Peyer's patch (tissue), 4 donors: ENCODE data around the gene PEMT. TPM values are rescaled to one million over a fixed set of nuclear protein-coding genes. Genes with fewer than 3 reads are reported as not detected.

Experiments
- DNase-seq, 3 donors: peaks; one replicate each; pipeline ENCODE4 v3.0.0-alpha.2; 2017 to 2019
- H3K27ac ChIP-seq, 4 donors: fragments of 200-600 bp; sonication (generic); one replicate each; pipeline ENCODE4 v1.5.1; 2016 to 2019
- H3K27me3 ChIP-seq, 2 donors: fragments of 200-600 bp; sonication (generic); one replicate each; pipeline ENCODE4 v1.5.1; 2019
- H3K36me3 ChIP-seq, 3 donors: fragments of 200-600 bp; sonication (generic); one replicate each; pipeline ENCODE4 v1.5.1; 2016 to 2019
- H3K4me1 ChIP-seq, 4 donors: fragments of 200-600 bp; sonication (generic); one replicate each; pipeline ENCODE4 v1.5.1; 2016 to 2019
- H3K4me3 ChIP-seq, 4 donors: fragments of 200-600 bp; sonication (generic); 1 replicate in 3 of 4; 2 replicates in 1 of 4; pipeline ENCODE4 v1.5.1; 2016 to 2019; ENCODE audit warnings: mild to moderate bottlenecking in 1 of 4
- H3K9me3 ChIP-seq, 4 donors: fragments of 200-600 bp; sonication (generic); one replicate each; pipeline ENCODE4 v1.5.1; 2016 to 2019; ENCODE audit warnings: mild to moderate bottlenecking in 1 of 4
- POLR2A ChIP-seq, 2 donors: fragments of 450-650 bp; IDR thresholded peaks; one replicate each; pipeline ENCODE4 v1.5.1; 2017; ENCODE audit warnings: antibody characterized with exemption in 2 of 2, mild to moderate bottlenecking in 2 of 2, moderate library complexity in 2 of 2
- total RNA-seq, 4 donors: library from RNA; depleted of rRNA; stranded (reverse); fragments of >200 nt; gene quantifications; one replicate each; pipeline ENCODE4 v1.1.0, GENCODE V29; 2016
- TF ChIP-seq, protein P1 (sequence below), 6 experiments: fragments of 450-650 bp in 4 of 6; fragments of 200-600 bp in 2 of 6; sonication (generic) in 1 of 6; IDR thresholded peaks; one replicate each; pipeline ENCODE4 v1.5.1; 2017 to 2019; ENCODE audit warnings: antibody characterized with exemption in 6 of 6, mild to moderate bottlenecking in 3 of 6, moderate library complexity in 1 of 6

The PEMT gene
- total RNA-seq, 4 donors from 2014 or later, result 9.9 to 25.0 (median 17.8) TPM

DNA sequence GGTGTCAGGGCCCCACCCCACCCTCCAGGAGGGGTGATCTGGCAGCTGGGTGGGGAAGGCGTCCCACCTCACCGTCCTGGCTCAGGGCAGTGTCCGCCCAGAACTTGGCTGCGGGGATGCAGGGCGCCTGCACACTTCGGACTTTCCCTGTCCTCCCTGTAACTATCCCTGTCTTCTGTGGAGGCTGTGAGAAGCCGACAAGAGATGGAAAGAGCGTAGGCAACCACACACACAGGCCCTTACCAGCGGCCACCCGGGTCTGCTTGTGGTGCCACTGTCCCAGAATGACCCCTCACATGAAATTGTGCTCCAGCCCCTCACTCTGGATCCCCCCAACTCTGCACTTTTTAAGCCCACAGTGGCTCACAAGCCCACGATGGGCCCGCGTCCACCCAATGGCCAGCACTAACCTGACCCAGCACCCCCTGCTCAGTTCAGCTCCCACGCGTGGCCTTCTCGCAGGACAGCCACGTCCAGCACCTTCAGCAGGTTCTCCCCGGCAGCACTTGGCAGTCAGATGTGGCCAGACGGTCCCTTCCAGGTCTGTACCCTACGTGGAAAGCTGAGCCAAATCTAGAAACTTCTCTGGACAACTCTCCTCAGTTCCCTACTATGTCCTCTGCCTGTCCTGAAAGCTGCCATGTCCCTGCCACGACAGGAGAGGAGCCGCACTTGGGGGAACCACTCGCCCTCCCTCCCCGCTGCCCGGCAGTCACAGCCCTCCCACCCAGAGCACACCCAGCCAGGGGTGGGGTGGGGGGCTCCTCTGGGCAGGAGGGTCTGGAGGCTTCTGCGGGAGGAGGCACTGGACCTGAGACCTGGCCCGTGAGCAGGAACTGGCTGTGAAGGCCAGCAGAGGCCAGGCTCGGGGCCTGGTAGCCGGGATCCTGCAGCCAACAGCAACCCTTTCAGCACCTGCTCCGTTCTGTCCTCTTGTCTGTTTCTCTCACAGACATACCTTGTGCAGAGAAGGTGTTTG is 38.0 kb downstream of the PEMT start:
- peaks cover 0 to 3% (median 0%) of the 10 kb centered on the region in 4 donors for H3K4me1 ChIP-seq
- no peaks in the 10 kb centered on the region for H3K9me3 ChIP-seq
- DNase-seq, result no peak
- no peak overlapping the region for H3K27ac ChIP-seq
- H3K4me3 ChIP-seq, result no peak overlapping the region
- no peaks in the 10 kb centered on the region for H3K36me3 ChIP-seq
- no peaks in the 10 kb centered on the region for H3K27me3 ChIP-seq
- no peak for TF ChIP-seq POLR2A (IDR thresholded peaks at IDR 0.05)
- TF ChIP-seq, protein P1, sequence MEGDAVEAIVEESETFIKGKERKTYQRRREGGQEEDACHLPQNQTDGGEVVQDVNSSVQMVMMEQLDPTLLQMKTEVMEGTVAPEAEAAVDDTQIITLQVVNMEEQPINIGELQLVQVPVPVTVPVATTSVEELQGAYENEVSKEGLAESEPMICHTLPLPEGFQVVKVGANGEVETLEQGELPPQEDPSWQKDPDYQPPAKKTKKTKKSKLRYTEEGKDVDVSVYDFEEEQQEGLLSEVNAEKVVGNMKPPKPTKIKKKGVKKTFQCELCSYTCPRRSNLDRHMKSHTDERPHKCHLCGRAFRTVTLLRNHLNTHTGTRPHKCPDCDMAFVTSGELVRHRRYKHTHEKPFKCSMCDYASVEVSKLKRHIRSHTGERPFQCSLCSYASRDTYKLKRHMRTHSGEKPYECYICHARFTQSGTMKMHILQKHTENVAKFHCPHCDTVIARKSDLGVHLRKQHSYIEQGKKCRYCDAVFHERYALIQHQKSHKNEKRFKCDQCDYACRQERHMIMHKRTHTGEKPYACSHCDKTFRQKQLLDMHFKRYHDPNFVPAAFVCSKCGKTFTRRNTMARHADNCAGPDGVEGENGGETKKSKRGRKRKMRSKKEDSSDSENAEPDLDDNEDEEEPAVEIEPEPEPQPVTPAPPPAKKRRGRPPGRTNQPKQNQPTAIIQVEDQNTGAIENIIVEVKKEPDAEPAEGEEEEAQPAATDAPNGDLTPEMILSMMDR (IDR thresholded peaks at IDR 0.05), result no peak

DNA sequence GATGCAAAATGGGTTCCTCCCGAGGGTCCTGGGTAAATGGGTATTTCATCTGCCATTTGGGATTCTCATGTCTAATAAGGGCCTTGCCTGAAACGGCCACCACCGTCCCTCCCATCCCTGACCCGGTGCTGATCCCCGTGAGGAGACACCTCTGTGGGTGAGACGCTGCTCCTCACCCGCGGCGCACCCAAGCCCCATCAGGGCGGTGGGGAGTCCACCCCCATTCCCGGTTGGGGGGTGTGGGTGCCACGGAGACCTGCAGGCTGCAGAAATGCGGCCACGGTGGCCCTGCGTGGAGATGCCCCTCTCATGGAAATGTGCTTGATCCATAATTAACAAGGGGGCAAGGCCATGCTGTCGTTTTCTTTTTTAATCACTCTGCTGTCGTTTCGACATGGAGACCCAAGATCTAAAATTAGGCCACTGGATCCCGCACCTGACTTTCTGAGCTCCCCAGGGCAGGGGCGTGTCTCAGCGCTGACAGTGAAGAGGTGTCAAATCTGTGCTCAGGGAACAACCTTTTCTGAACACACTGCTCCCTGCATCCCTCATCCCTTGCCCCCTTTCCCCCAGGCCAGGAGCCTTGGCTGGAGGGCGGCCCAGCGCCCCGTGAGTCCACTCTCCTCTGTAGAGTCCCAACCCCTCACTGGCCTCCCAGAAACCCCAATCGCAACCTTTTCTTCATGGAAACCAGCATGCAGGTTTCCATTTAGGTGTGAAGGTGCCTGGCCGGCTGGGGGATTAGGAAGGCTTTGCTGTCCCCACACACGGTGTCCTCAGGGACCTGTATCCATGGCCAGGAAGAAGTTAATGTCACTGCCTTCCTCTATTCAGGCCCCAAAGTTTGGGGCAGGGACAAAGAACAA is 38.9 kb downstream of the PEMT start:
- no peak for DNase-seq
- H3K27ac ChIP-seq, result no peak overlapping the region
- peaks cover 0 to 3% (median 0%) of the 10 kb centered on the region in 4 donors for H3K4me1 ChIP-seq
- no peaks in the 10 kb centered on the region for H3K36me3 ChIP-seq
- no peaks in the 10 kb centered on the region for H3K27me3 ChIP-seq
- no peak for TF ChIP-seq POLR2A (IDR thresholded peaks at IDR 0.05)
- TF ChIP-seq, protein P1 (IDR thresholded peaks at IDR 0.05), result no peak
- no peaks in the 10 kb centered on the region for H3K9me3 ChIP-seq
- H3K4me3 ChIP-seq, result no peak overlapping the region

DNA sequence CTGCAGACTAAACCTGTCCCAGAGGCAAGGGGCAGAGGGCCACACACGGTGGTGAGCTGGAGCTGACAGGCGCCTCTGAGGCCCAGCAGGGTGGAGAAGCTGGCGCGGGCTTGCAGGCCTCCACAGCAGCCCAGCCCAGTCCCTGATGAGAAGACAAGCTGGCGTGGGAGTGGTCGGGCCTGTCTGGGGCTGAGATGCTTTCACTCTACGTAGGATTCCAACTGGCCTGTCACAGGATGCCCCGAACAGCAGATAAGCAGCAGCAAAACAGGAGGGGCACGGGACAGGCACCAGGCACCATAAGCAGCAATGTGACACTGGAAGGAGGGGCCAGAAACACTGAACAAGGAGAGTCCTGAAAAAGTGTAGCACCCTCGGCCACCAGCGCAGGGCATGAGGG is 40.1 kb downstream of the PEMT start:
- Histone ChIP-seq H3K36me3 (no peaks in the 10 kb centered on the region), H3K4me3 (no peak overlapping the region), H3K27ac (no peak overlapping the region), H3K27me3 (no peaks in the 10 kb centered on the region), H3K9me3 (no peaks in the 10 kb centered on the region), H3K4me1 (peaks cover 0 to 3% (median 0%) of the 10 kb centered on the region in 4 donors)
- no peak for DNase-seq
- TF ChIP-seq POLR2A (IDR thresholded peaks at IDR 0.05), result no peak
- TF ChIP-seq, protein P1 (IDR thresholded peaks at IDR 0.05), result no peak

DNA sequence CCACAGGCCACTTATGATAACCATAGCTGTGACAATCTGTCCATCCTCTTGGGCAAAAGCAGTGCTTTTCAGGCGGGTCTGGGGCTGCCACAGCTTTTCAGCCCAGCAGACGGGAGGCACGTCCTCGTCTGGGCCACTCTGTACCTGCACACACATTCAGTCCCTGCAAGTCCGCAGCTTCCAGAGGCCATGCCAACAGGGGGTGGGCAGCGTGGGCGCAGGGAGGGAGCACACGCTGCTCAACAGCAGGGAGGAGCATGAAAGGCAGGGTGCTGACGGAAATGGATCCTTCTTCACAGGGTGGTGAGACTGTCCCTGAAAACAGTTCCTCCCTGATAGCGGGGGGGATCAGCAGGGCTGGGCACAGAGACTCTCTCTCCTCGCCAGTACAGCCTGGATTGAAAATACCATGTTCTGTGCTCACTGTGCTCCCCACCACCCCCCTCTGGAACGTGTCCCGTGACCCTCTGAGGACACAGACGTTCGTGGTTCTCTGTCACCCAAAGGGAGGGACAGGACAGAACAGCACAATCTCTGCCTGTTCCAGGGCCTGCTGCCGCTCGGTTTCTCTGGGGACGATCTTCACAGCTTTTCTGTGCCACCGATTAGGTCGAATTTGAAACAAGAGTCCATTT is 41.7 kb downstream of the PEMT start:
- Histone ChIP-seq H3K4me3 (no peak overlapping the region), H3K4me1 (peaks cover 0 to 3% (median 0%) of the 10 kb centered on the region in 4 donors), H3K27ac (no peak overlapping the region), H3K36me3 (no peaks in the 10 kb centered on the region), H3K27me3 (no peaks in the 10 kb centered on the region), H3K9me3 (no peaks in the 10 kb centered on the region)
- no peak for DNase-seq
- TF ChIP-seq, protein P1 (IDR thresholded peaks at IDR 0.05), result no peak
- TF ChIP-seq POLR2A (IDR thresholded peaks at IDR 0.05), result no peak

DNA sequence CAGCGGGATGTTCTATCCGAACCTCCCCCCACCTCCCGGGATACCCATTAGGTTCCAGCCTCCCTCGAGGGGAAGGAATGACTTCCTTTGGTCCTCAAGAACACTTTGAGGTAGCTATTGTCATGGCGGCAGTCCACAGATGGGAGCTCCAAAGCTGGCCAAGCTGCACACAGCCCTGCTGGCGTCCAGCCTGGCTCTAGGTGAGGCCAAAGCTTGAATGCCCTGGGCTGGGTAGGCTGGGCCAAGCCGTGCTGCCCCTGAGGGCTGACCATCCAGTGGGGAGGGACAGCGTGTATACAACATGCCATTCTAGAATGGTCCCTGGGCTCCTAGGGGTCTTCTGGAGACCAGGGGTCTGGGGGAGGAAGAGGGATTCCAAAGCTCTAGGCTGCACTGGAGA is 43.5 kb downstream of the PEMT start:
- no peaks in the 10 kb centered on the region for H3K36me3 ChIP-seq
- H3K27me3 ChIP-seq, result no peaks in the 10 kb centered on the region
- no peaks in the 10 kb centered on the region for H3K9me3 ChIP-seq
- H3K4me1 ChIP-seq, result peaks cover 0 to 3% (median 0%) of the 10 kb centered on the region in 4 donors
- TF ChIP-seq POLR2A (IDR thresholded peaks at IDR 0.05), result no peak
- TF ChIP-seq, protein P1 (IDR thresholded peaks at IDR 0.05), result no peak
- no peak overlapping the region for H3K4me3 ChIP-seq
- H3K27ac ChIP-seq, result no peak overlapping the region
- no peak for DNase-seq
